Psoas muscle (tissue), 8 donors: ENCODE results near the gene LEUTX. TPM values are rescaled to one million over a fixed set of nuclear protein-coding genes. Genes with fewer than 3 reads are reported as not detected.

Source experiments
- ATAC-seq, 4 donors: fragments of 200-7000 bp; cut with Tn5 transposase; one replicate each; pipeline ENCODE4 v1.9.1; 2020; ENCODE audit warnings: moderate library complexity in 3 of 4, mild to moderate bottlenecking in 2 of 4
- DNase-seq, 2 donors: peaks; one replicate each; pipeline ENCODE4 v3.0.0-alpha.2; 2020
- H3K27ac ChIP-seq: fragments of 200-600 bp; one replicate; pipeline ENCODE4 v1.8.0; 2022
- H3K27me3 ChIP-seq, 3 donors: fragments of 200-600 bp in 1 of 3; one replicate each; pipeline versions ENCODE4 v1.6.1 to v1.8.0; 2013 to 2022; ENCODE audit warnings: low read length in 2 of 3, mild to moderate bottlenecking in 2 of 3, moderate library complexity in 1 of 3; ENCODE audit not compliant: insufficient read depth in 3 of 3
- H3K36me3 ChIP-seq, 2 donors: fragments of 200-600 bp in 1 of 2; one replicate each; pipeline versions ENCODE4 v1.6.1 to v1.8.0; 2013 to 2022; ENCODE audit warnings: low read depth in 1 of 2, mild to moderate bottlenecking in 1 of 2, moderate library complexity in 1 of 2; ENCODE audit not compliant: insufficient read depth in 1 of 2
- H3K4me1 ChIP-seq: fragments of 200-600 bp; one replicate; pipeline ENCODE4 v1.8.0; 2022
- H3K4me3 ChIP-seq: fragments of 200-600 bp; one replicate; pipeline ENCODE4 v1.8.0; 2022; ENCODE audit warnings: mild to moderate bottlenecking
- H3K9me3 ChIP-seq: fragments of 200-600 bp; one replicate; pipeline ENCODE4 v1.8.0; 2022
- WGBS, 3 donors: extraction: QIAGEN DNeasy Blood & Tissue Kit; methylation state at CpG; one replicate each; pipeline versions ENCODE4 v1.1.6 to v1.1.7; 2013; 5-methylcytosine and 5-hydroxymethylcytosine counted together
- intact Hi-C, 2 donors: fragments of 100-400 bp; cut with DNase I; formaldehyde crosslinking; loops; one replicate each; pipeline versions ENCODE4 v1.11.0 to v1.14.2; 2022
- polyA plus RNA-seq, 3 donors: library from polyadenylated mRNA; stranded (reverse); fragments of 200-250 nt; gene quantifications; one replicate each; pipeline ENCODE4 v1.2.3, GENCODE V29; 2013
- total RNA-seq, 4 donors: library from RNA; stranded (reverse); fragmentation: NEBNext Ultra II Directional in 2 of 4; extraction: Animal tissue kit (Norgen Biotek cat#: 25700) in 2 of 4; gene quantifications; one replicate each; pipeline versions ENCODE4 v1.2.1 to v1.2.4, GENCODE V29; 2021 to 2023
- TF ChIP-seq, protein P1 (sequence below): fragments of 200-600 bp; IDR thresholded peaks from one replicate; pipeline ENCODE4 v1.8.0; 2022; ENCODE audit warnings: antibody characterized with exemption
- donor health status: healthy with polysubstance abuse.
- donor health status: DM: no; HTN: no; CAD: no; lungs with moderate emphysema.
- donor health status: Bipolar disorder and iron deficiency.
- donor health status: healthy.
- donor health status: DM: yes; HTN: yes; CAD: no.
- donor health status: DM: no; HTN: no; CAD: no.
- donor health status: DM: no; HTN: no; CAD: no.
- donor health status: DM: yes; HTN: yes; CAD: no.

Gene LEUTX
- total and polyA plus RNA-seq, 7 donors: not detected

DNA sequence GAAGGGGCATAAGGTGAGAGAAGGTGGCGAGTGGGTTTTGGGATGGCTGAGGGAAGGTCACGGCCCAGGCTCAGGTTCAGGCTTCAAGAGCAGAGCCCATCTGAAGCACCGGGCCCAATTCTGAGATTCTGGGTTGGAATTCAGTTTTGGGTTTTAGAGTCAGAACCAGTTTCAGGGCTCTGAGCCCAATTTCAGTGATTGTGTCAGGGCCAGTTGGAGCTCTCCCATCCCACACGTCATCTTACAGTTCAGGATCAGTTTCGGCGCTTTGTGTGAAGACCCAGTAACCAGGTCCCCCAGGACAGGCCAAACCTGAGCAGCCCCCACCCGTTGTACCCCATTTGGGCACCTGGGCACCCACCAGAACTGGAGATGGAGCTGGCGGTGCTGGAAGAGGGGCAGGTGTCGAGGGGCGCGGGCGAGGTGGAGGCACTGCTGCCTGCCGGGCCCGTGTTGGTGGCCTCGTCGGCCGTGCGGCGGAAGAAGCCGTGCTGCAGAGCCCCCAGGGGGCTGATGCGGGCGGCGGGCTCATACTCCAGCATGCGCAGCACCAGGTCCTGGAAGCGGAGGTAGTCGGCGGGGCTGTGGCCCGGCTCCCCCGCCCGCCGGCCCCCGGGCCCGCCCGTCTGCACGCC lies 47.8 kb downstream of the LEUTX start:
- ATAC-seq (no peak), DNase-seq (peak in 1 of 2 donors; percentile 57)
- Histone ChIP-seq H3K4me3 (no peak overlapping the region), H3K36me3 (peaks cover 6 to 70% of the 10 kb centered on the region in 2 donors), H3K9me3 (no peaks in the 10 kb centered on the region), H3K27me3 (no peaks in the 10 kb centered on the region), H3K27ac (peak overlapping the region; percentile 46), H3K4me1 (peaks cover 32% of the 10 kb centered on the region)
- 80 to 88% (median 83%) methylated on average over 31 to 35 of the region's 35 CpGs for WGBS, 3 donors
- TF ChIP-seq, protein P1, sequence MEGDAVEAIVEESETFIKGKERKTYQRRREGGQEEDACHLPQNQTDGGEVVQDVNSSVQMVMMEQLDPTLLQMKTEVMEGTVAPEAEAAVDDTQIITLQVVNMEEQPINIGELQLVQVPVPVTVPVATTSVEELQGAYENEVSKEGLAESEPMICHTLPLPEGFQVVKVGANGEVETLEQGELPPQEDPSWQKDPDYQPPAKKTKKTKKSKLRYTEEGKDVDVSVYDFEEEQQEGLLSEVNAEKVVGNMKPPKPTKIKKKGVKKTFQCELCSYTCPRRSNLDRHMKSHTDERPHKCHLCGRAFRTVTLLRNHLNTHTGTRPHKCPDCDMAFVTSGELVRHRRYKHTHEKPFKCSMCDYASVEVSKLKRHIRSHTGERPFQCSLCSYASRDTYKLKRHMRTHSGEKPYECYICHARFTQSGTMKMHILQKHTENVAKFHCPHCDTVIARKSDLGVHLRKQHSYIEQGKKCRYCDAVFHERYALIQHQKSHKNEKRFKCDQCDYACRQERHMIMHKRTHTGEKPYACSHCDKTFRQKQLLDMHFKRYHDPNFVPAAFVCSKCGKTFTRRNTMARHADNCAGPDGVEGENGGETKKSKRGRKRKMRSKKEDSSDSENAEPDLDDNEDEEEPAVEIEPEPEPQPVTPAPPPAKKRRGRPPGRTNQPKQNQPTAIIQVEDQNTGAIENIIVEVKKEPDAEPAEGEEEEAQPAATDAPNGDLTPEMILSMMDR: no peak
- intact Hi-C loops: no loop called here

DNA sequence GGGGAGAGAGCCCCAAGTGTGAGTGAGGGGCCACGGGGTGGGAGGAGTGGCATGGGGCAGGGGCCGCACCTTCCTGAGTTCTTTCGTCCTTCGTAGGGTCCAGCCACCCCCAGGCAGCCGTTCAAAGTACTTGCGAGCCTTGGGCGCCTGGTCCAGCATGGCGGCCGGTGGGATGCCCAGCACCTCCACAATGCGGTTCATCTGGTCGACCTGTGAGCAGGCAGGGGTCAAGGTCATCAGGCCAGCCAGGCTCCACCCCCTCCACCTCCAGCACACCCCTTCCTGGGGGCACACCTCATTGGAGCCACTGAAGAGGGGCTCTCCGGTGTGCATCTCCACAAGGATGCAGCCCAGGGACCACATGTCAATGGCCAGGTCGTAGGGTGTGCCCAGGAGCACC lies 48.6 kb downstream of the LEUTX start:
- peaks cover 38% of the 10 kb centered on the region for H3K4me1 ChIP-seq
- intact Hi-C loops: no loop called here
- ATAC-seq: no peak
- peaks cover 6 to 70% of the 10 kb centered on the region in 2 donors for H3K36me3 ChIP-seq
- 76 to 86% (median 78%) methylated on average over 13 of the region's 13 CpGs for WGBS, 3 donors
- DNase-seq: no peak
- no peak overlapping the region for H3K27ac ChIP-seq
- no peaks in the 10 kb centered on the region for H3K27me3 ChIP-seq
- no peaks in the 10 kb centered on the region for H3K9me3 ChIP-seq
- H3K4me3 ChIP-seq: no peak overlapping the region
- TF ChIP-seq, protein P1: no peak

DNA sequence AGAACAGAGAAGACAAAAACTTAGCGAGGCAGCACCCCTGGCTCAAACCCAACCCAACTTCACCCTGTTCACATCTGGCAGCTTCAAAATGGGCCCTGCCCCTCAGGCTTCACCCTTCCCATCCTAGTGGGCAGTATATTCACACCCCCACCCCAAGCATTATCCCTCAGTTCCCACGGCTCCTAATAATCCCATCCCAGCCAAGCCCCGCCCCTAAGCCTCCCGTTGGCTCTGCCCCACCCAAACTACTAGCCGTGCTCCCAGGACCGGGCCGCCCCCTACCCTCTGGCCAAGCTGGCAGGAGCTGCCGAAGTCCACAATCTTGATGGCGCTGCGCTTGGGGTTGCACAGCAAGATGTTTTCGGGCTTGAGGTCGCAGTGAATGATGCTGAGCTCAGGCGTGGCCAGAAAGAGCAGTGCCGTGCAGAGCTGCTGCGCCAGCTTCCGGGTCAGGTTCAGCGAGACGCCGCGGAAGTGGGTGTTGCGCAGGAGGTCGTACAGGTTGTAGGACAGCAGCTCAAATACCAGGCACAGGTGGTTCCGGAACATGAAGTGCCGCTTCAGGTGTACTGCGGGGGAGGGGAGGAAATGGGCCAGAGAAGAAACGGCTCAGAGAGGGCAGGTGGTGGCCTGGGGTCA lies 49.5 kb downstream of the LEUTX start:
- DNase-seq (peak in 1 of 2 donors; percentile 54), ATAC-seq (no peak)
- peaks cover 39% of the 10 kb centered on the region for H3K4me1 ChIP-seq
- peaks cover 6 to 67% of the 10 kb centered on the region in 2 donors for H3K36me3 ChIP-seq
- 57 to 69% (median 64%) methylated on average over 26 of the region's 26 CpGs for WGBS, 3 donors
- H3K9me3 ChIP-seq: no peaks in the 10 kb centered on the region
- peak overlapping the region; percentile 34 for H3K4me3 ChIP-seq
- no peaks in the 10 kb centered on the region for H3K27me3 ChIP-seq
- TF ChIP-seq, protein P1: no peak
- peak overlapping the region; percentile 63 for H3K27ac ChIP-seq
- intact Hi-C loops: no loop called here

DNA sequence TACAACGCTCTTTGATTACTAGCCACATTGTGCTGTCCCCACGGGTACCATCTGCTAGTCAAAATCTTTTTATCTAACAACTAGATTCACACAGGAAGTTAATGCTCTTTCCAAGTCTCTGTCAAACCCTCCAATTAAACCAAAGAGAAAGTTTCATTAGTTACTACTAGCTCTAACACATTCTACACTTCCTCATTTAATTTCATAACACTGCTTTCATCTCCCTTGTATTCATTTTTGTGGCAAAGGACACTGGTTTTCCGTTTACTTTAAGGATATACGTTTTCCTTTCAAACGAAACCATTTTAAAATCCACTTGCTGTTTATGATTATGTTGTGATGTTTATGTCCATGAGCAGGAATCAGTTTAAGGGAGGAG lies 50.0 kb downstream of the LEUTX start:
- Histone ChIP-seq H3K4me1 (peaks cover 39% of the 10 kb centered on the region), H3K4me3 (peak overlapping the region; percentile 34), H3K27me3 (no peaks in the 10 kb centered on the region), H3K36me3 (peaks cover 6 to 67% of the 10 kb centered on the region in 2 donors), H3K27ac (peak overlapping the region; percentile 63), H3K9me3 (no peaks in the 10 kb centered on the region)
- intact Hi-C loops: no loop called here
- no peak for DNase-seq
- WGBS, 3 donors: 58 to 73% (median 63%) methylated on average over 5 of the region's 5 CpGs
- no peak for ATAC-seq
- TF ChIP-seq, protein P1: no peak
